NK-92 treated with Interleukin-12 subunit alpha and Interleukin-12 subunit beta, amount 100 ng/mL, for 24 hours (cell line): ENCODE data around the gene CARD18.
"Not testable (repeated sequence)": the region's sequence is repeated elsewhere in the genome, so short reads cannot be mapped to it uniquely, and the experiment has no call there.

Source experiments
- DNase-seq: peaks from one replicate; lab custom pipeline; 2025; lab: John Stamatoyannopoulos, UW

Gene CARD18

GRCh38 chr11:105132716-105133511, 6.7 kb downstream of the CARD18 start:
- no peak for DNase-seq

- DNase-seq: no peak
These were observed 9.3 kb downstream of the CARD18 start for GRCh38 chr11:105130189-105130813.

- no peak for DNase-seq
These were observed 14.8 kb downstream of the CARD18 start for GRCh38 chr11:105124756-105125155.

GRCh38 chr11:105111145-105111944, 28.2 kb downstream of the CARD18 start:
- no peak for DNase-seq

GRCh38 chr11:105110688-105111030, 28.9 kb downstream of the CARD18 start:
- DNase-seq: no peak

- no peak for DNase-seq
These were observed 29.5 kb downstream of the CARD18 start for GRCh38 chr11:105109855-105110687.

- DNase-seq: no peak
These were observed 30.2 kb downstream of the CARD18 start for GRCh38 chr11:105109321-105109720.

- no peak for DNase-seq
These were observed 31.3 kb downstream of the CARD18 start for GRCh38 chr11:105108247-105108646.

- not testable (repeated sequence) for DNase-seq
These were observed 32.2 kb downstream of the CARD18 start for GRCh38 chr11:105107226-105107825.

GRCh38 chr11:105106140-105106539, 33.4 kb downstream of the CARD18 start:
- no peak for DNase-seq

- no peak for DNase-seq
These were observed 35.3 kb downstream of the CARD18 start for GRCh38 chr11:105104292-105104691.

GRCh38 chr11:105103336-105103735, 36.2 kb downstream of the CARD18 start:
- DNase-seq: no peak

- not testable (repeated sequence) for DNase-seq
These were observed 37.4 kb downstream of the CARD18 start for GRCh38 chr11:105102079-105102581.

GRCh38 chr11:105100981-105101630, 38.5 kb downstream of the CARD18 start:
- no peak for DNase-seq

GRCh38 chr11:105100206-105100605, 39.4 kb downstream of the CARD18 start:
- DNase-seq: no peak

- DNase-seq: not testable (repeated sequence)
These were observed 40.0 kb downstream of the CARD18 start for GRCh38 chr11:105099594-105099993.

GRCh38 chr11:105092256-105093239, 47.0 kb downstream of the CARD18 start:
- DNase-seq: no peak
